Measurements from ENCODE around the gene EXTL2. TPM values are rescaled to one million over a fixed set of nuclear protein-coding genes. Genes with fewer than 3 reads are reported as not detected.
"Not testable (repeated sequence)": the region's sequence is repeated elsewhere in the genome, so short reads cannot be mapped to it uniquely, and the experiment has no call there.

The EXTL2 gene
- total RNA-seq, 1 experiment from 2014 or later: 37.9 TPM

DNA sequence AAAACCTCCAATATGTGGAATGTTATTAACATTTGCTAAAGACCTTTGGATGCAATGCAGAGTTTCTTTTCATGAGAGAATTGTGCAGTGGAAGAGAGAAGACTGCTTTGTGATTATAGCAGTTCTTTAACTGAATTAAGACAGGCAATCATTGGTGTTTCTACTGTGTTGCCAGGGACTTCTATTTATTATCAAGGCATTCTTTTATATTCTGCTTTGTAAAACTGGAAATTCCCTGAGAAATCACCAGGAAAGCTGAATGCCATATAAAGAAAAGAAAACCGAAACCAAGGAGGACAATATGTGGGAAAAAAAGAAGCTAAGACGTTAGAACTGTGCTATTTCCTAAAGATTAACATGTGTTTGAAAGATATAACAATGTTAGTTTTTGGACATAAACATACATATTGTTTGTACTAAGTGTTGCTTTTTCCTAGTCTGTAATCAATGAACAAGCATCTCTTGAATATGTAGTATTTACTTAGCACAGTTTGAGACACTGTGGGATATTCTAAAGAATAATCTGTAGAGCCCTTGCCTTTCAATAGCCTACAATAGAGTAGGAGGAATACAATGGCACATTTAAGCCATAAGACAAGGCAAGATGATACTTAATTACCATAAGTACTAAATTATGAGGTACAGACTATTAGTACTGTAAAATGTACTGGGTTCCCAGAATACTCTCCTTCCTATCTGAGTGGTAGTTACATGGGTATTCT is 47.1 kb downstream of the EXTL2 start:
- Histone ChIP-seq H3K27me3 (ENCODE audit: insufficient read depth, low read length) (peaks cover 22% of the 10 kb centered on the region; the same call in 1 of the 2 replicates), H3K9ac (ENCODE audit: extremely low read depth, insufficient read length, low read length) (no peak overlapping the region), H3K23ac (ENCODE audit: insufficient read length, low read depth, low read length) (no peak overlapping the region), H3K4me2 (ENCODE audit: insufficient read depth, insufficient read length, low read length) (no peak overlapping the region), H2AK5ac (ENCODE audit: insufficient read length, low read length) (no peak overlapping the region), H4K91ac (ENCODE audit: insufficient read length, low read depth, low read length) (no peak overlapping the region), H2BK15ac (ENCODE audit: low read depth, low read length) (no peak overlapping the region), H3K4me1 (ENCODE audit: insufficient read depth, low read length) (no peaks in the 10 kb centered on the region), H2BK20ac (ENCODE audit: low read depth, low read length, poor library complexity, severe bottlenecking) (no peak overlapping the region), H3T11ph (ENCODE audit: low read length) (no peak overlapping the region), H4K5ac (ENCODE audit: insufficient read length, low read depth, low read length) (no peak overlapping the region), H4K8ac (replicated peaks; ENCODE audit: insufficient read length, low read depth, low read length) (no peak overlapping the region), H2BK5ac (ENCODE audit: insufficient read length, low read length) (no peak overlapping the region), H3K23me2 (ENCODE audit: insufficient read length, low read depth, low read length, poor library complexity, severe bottlenecking) (no peaks in the 10 kb centered on the region), H3K9me3 (ENCODE audit: control insufficient read depth, low read depth, low read length) (no peaks in the 10 kb centered on the region), H3K79me2 (ENCODE audit: insufficient read depth, low read length) (no peaks in the 10 kb centered on the region), H4K20me1 (ENCODE audit: control insufficient read depth, insufficient read depth, insufficient read length) (no peaks in the 10 kb centered on the region), H3K14ac (ENCODE audit: insufficient read depth, low read length) (no peak overlapping the region), H3K27ac (ENCODE audit: insufficient read length, low read depth, low read length) (no peak overlapping the region), H3K4ac (ENCODE audit: low read depth, low read length) (no peak overlapping the region), H2AFZ (ENCODE audit: low read length) (no peak overlapping the region), H2BK120ac (ENCODE audit: low read depth, low read length, poor library complexity, severe bottlenecking) (no peak overlapping the region), H3K79me1 (ENCODE audit: insufficient read depth, low read depth, low read length, poor library complexity, severe bottlenecking) (no peaks in the 10 kb centered on the region), H3K56ac (ENCODE audit: insufficient read length, low read depth, low read length) (no peak overlapping the region), H2BK12ac (ENCODE audit: insufficient read length, low read depth, low read length) (no peak overlapping the region), H3K18ac (ENCODE audit: insufficient read length, low read depth, low read length) (no peak overlapping the region)
- H3K27me3 Mint-ChIP-seq (ENCODE audit: low read depth): peaks cover 30% of the 10 kb centered on the region
- WGBS (ENCODE audit: extremely low coverage, insufficient read length, low lambda C conversion rate): no CpG with 5 or more reads among the region's 2 CpGs
- H3K27ac Mint-ChIP-seq: no peak overlapping the region
- 0 out of 7 replicates have a peak, but pooled peaks cover 0 to 3% (median 0%) of the 10 kb centered on the region in 3 experiments for H3K36me3 Mint-ChIP-seq (ENCODE audit: insufficient read depth in 1 of 3, low read depth in 3 of 3)
- TF ChIP-seq, protein P1, sequence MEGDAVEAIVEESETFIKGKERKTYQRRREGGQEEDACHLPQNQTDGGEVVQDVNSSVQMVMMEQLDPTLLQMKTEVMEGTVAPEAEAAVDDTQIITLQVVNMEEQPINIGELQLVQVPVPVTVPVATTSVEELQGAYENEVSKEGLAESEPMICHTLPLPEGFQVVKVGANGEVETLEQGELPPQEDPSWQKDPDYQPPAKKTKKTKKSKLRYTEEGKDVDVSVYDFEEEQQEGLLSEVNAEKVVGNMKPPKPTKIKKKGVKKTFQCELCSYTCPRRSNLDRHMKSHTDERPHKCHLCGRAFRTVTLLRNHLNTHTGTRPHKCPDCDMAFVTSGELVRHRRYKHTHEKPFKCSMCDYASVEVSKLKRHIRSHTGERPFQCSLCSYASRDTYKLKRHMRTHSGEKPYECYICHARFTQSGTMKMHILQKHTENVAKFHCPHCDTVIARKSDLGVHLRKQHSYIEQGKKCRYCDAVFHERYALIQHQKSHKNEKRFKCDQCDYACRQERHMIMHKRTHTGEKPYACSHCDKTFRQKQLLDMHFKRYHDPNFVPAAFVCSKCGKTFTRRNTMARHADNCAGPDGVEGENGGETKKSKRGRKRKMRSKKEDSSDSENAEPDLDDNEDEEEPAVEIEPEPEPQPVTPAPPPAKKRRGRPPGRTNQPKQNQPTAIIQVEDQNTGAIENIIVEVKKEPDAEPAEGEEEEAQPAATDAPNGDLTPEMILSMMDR (conservative IDR thresholded peaks at IDR 0.05): no peak
- H3K4me3 Mint-ChIP-seq: no peak overlapping the region
- peaks cover 2 to 4% of the 10 kb centered on the region in 2 experiments; a peak in 2 of 4 replicates for H3K4me1 Mint-ChIP-seq
- peaks cover 0 to 3% of the 10 kb centered on the region in 2 experiments; a peak in 1 of 5 replicates for H3K9me3 Mint-ChIP-seq
- DNase-seq: no peak

DNA sequence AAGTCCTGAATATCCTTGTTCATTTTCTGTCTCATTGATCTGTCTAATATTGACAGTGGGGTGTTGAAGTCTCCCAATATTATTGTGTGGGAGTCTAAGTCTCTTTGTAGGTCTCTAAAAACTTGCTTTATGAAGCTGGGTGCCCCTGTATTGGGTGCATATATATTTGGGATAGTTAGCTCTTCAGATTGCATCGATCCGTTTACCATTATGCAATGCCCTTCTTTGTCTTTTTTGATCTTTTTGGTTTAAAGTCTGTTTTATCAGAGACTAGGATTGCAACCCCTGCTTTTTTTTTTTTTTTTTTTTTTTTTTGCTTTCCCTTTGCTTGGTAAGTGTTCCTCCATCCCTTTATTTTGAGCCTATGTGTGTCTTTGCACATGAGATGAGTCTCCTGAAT is 51.5 kb downstream of the EXTL2 start:
- not testable (repeated sequence) for H3K4me1 ChIP-seq (ENCODE audit: insufficient read depth, low read length); H3K27me3 Mint-ChIP-seq (ENCODE audit: low read depth); H2BK12ac ChIP-seq (ENCODE audit: insufficient read length, low read depth, low read length); H2BK20ac ChIP-seq (ENCODE audit: low read depth, low read length, poor library complexity, severe bottlenecking); H3K14ac ChIP-seq (ENCODE audit: insufficient read depth, low read length); H3K4ac ChIP-seq (ENCODE audit: low read depth, low read length); H4K20me1 ChIP-seq (ENCODE audit: control insufficient read depth, insufficient read depth, insufficient read length); H3K4me2 ChIP-seq (ENCODE audit: insufficient read depth, insufficient read length, low read length); H3K27me3 ChIP-seq (ENCODE audit: insufficient read depth, low read length); H3K23ac ChIP-seq (ENCODE audit: insufficient read length, low read depth, low read length); H3T11ph ChIP-seq (ENCODE audit: low read length); H4K5ac ChIP-seq (ENCODE audit: insufficient read length, low read depth, low read length); H3K36me3 Mint-ChIP-seq (ENCODE audit: insufficient read depth in 1 of 3, low read depth in 3 of 3); H3K4me1 Mint-ChIP-seq; H3K23me2 ChIP-seq (ENCODE audit: insufficient read length, low read depth, low read length, poor library complexity, severe bottlenecking); H2BK5ac ChIP-seq (ENCODE audit: insufficient read length, low read length); H2AFZ ChIP-seq (ENCODE audit: low read length); H3K9me3 ChIP-seq (ENCODE audit: control insufficient read depth, low read depth, low read length); H3K18ac ChIP-seq (ENCODE audit: insufficient read length, low read depth, low read length); DNase-seq; H2AK5ac ChIP-seq (ENCODE audit: insufficient read length, low read length); H2BK15ac ChIP-seq (ENCODE audit: low read depth, low read length); H4K8ac ChIP-seq (replicated peaks; ENCODE audit: insufficient read length, low read depth, low read length); H3K27ac Mint-ChIP-seq; H3K9ac ChIP-seq (ENCODE audit: extremely low read depth, insufficient read length, low read length); H4K91ac ChIP-seq (ENCODE audit: insufficient read length, low read depth, low read length); H3K56ac ChIP-seq (ENCODE audit: insufficient read length, low read depth, low read length); H2BK120ac ChIP-seq (ENCODE audit: low read depth, low read length, poor library complexity, severe bottlenecking); H3K27ac ChIP-seq (ENCODE audit: insufficient read length, low read depth, low read length); H3K79me1 ChIP-seq (ENCODE audit: insufficient read depth, low read depth, low read length, poor library complexity, severe bottlenecking); H3K79me2 ChIP-seq (ENCODE audit: insufficient read depth, low read length); H3K4me3 Mint-ChIP-seq
- peaks cover 7 to 15% of the 10 kb centered on the region in 2 experiments; a peak in 3 of 5 replicates for H3K9me3 Mint-ChIP-seq
- no CpG with 5 or more reads among the region's 2 CpGs for WGBS (ENCODE audit: extremely low coverage, insufficient read length, low lambda C conversion rate)
